ENCODE measurements around the gene VAPA. TPM values are rescaled to one million over a fixed set of nuclear protein-coding genes. Genes with fewer than 3 reads are reported as not detected.

Gene VAPA
- total RNA-seq, 2 experiments from 2014 or later = 150 to 159 TPM

DNA sequence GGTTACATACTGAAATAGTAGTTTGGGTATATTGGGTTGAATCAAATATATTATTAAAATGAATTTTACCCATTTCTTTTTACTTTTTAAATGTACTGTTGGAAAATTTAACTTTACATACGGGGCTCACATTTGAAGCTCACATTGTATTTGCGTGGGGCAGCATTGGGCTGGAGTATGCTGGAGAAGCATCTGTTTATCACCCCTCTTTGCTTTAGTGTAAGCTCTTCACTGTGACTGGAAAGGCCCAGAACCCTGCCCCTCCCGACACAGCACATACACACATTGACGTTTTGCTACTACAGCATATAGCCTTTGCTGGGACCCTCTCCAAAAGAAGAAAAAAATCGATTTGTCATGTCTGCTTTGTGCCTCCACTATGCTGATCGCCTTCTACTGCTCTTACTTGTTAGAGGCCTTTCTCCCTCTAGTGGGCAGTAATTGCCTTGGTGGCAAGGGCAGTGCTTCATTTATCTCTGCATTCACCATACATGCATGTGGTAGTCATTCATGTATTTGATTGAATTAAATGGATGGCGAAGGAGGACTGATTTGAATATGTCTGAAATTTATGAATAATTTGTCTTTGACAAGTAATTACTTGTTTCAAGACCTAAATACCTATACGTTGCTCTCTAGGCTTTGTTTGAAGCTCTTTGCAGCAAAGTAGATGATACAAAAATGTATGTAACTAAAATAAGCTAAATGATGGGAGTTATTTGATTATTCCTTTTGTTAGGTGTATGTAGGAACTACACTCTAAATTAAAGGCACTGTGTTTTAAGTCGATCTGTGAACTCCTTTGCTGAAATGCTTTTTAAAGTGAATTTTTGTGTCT, 37.4 kb downstream of the VAPA start:
- DNase-seq = peak; percentile 34
- no peak overlapping the region for H3K4me3 Mint-ChIP-seq
- no peaks in the 10 kb centered on the region for H3K9me3 Mint-ChIP-seq
- H3K27ac Mint-ChIP-seq = peak overlapping the region; percentile 54
- intact Hi-C loops (cut with micrococcal nuclease) = loop anchor here (2.0 to 10.0 kb wide), 2 partner anchors 36 to 176 kb away; partner anchors contain the start of gene VAPA
- CTCF ChIA-PET = interaction anchor here (0.7 to 1.4 kb wide), 3 partner anchors 38 to 339 kb away, joined by 3 read pairs; partner anchors contain the start of genes TXNDC2 and VAPA
- H3K27me3 Mint-ChIP-seq (ENCODE audit: low read depth) = no peaks in the 10 kb centered on the region
- H3K36me3 Mint-ChIP-seq (ENCODE audit: low read depth) = peaks cover 22% of the 10 kb centered on the region
- H3K4me1 Mint-ChIP-seq (ENCODE audit: low read depth) = no peaks in the 10 kb centered on the region

DNA sequence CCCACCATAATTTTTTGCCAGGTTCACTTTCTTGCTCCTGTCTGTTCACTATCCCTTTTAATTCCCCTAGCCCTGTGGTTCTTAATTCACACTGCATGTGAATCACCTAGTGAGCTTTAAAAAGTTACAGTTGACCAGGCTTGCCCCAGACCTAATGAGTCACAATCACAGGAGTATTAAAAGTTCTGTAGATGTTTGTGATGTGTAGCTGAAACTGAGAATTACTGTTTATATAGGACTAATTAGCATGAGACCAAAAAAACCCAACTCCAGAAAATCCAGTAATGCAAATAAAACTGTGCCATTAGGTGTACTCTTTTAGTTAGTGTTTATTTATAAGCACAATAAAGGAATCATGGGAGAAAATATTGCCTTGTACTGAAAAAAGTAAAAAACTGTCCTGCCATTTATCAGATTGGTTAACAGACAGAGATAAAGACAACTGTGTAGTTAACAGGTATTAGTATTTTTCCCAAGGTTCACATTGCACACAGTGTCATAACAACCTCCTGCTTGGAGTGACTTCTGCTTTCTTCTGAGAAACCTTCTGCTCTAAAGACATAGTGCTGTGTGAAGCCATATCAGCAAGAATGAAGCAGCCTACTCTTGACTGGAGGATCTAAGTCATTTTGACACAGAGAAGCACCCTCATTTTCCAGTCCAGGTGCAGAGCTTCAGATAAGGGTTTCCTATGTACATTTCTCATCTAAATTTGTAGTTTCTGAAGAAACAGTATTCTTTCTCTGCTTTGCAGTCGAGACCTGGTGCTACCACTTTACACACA, 39.0 kb downstream of the VAPA start:
- intact Hi-C loops (cut with micrococcal nuclease) = loop anchor here (10.0 kb wide), 1 partner anchor 178 kb away; no protein-coding TSS in a partner anchor
- H3K9me3 Mint-ChIP-seq = no peaks in the 10 kb centered on the region
- no peak for DNase-seq
- H3K36me3 Mint-ChIP-seq (ENCODE audit: low read depth) = peaks cover 21% of the 10 kb centered on the region
- no peaks in the 10 kb centered on the region for H3K27me3 Mint-ChIP-seq (ENCODE audit: low read depth)
- H3K4me1 Mint-ChIP-seq (ENCODE audit: low read depth) = no peaks in the 10 kb centered on the region
- CTCF ChIA-PET = interaction anchor here (0.5 to 1.4 kb wide), 2 partner anchors 26 to 67 kb away, joined by 3 read pairs; partner anchors contain the start of gene TXNDC2
- H3K27ac Mint-ChIP-seq = no peak overlapping the region
- H3K4me3 Mint-ChIP-seq = no peak overlapping the region

DNA sequence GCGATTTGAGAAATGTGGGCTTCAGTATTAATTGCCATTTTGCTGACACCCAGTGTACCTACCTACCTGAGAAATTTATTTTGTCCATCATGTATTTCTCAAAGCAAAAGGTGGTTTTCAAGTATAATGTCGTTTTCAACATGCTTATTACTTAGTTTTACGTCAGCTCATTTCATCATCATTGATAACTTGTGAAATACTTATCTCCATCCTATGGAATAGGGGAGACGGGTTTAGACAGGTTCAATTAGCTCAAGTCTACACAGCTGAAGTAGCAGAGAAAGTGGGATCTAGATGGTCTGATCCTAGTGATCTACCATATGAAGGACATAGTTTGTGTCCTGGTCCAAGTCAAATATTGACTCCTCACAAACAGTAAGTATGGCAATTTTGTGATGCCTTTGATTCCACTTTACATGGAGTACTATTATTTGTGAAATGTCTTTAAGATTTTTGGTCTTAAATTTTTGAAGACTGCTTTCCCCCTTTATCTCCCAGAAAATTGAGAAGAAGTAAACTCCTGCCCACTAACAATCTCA, 45.1 kb downstream of the VAPA start:
- DNase-seq = no peak
- Mint-ChIP-seq H3K27me3 (ENCODE audit: low read depth) (no peaks in the 10 kb centered on the region), H3K36me3 (ENCODE audit: low read depth) (peaks cover 3% of the 10 kb centered on the region), H3K4me3 (no peak overlapping the region), H3K4me1 (ENCODE audit: low read depth) (peaks cover 8% of the 10 kb centered on the region), H3K9me3 (no peaks in the 10 kb centered on the region), H3K27ac (no peak overlapping the region)
- intact Hi-C loops (cut with micrococcal nuclease) = loop anchor here (10.0 kb wide), 1 partner anchor 184 kb away; no protein-coding TSS in a partner anchor
- CTCF ChIA-PET = no interaction called here

DNA sequence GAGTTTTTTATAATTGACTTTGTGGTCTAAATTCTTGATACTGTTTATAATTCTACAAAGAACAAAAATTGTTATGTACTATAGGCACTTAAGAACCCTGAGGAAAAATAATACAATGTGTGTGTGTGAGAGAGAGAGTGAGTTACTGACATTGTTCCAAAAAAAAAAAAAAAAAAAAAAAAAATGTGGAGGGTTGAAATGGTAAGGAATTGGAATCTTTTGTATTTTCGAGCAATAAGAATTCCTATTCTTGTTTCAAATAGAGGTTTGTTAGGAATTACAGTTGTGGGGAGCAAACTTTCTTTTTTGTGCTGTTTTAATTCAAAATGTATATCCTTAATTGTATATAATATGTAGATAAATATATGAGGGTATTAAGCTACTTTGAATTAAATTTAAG, 45.7 kb downstream of the VAPA start:
- Mint-ChIP-seq H3K27ac (no peak overlapping the region), H3K9me3 (no peaks in the 10 kb centered on the region), H3K27me3 (ENCODE audit: low read depth) (no peaks in the 10 kb centered on the region), H3K4me1 (ENCODE audit: low read depth) (peaks cover 8% of the 10 kb centered on the region), H3K4me3 (no peak overlapping the region), H3K36me3 (ENCODE audit: low read depth) (no peaks in the 10 kb centered on the region)
- intact Hi-C loops (cut with micrococcal nuclease) = loop anchor here (10.0 kb wide), 1 partner anchor 185 kb away; no protein-coding TSS in a partner anchor
- CTCF ChIA-PET = no interaction called here
- no peak for DNase-seq

GRCh38 chr18:9960258-9960904, 46.6 kb downstream of the VAPA start:
- CTCF ChIA-PET = no interaction called here
- Mint-ChIP-seq H3K4me3 (no peak overlapping the region), H3K4me1 (ENCODE audit: low read depth) (peaks cover 8% of the 10 kb centered on the region), H3K27ac (no peak overlapping the region), H3K36me3 (ENCODE audit: low read depth) (no peaks in the 10 kb centered on the region), H3K27me3 (ENCODE audit: low read depth) (no peaks in the 10 kb centered on the region), H3K9me3 (no peaks in the 10 kb centered on the region)
- DNase-seq = no peak
- intact Hi-C loops (cut with micrococcal nuclease) = no loop called here

GRCh38 chr18:9961041-9961440, 47.2 kb downstream of the VAPA start:
- intact Hi-C loops (cut with micrococcal nuclease) = no loop called here
- Mint-ChIP-seq H3K36me3 (ENCODE audit: low read depth) (no peaks in the 10 kb centered on the region), H3K4me3 (no peak overlapping the region), H3K27me3 (ENCODE audit: low read depth) (no peaks in the 10 kb centered on the region), H3K27ac (no peak overlapping the region), H3K9me3 (no peaks in the 10 kb centered on the region), H3K4me1 (ENCODE audit: low read depth) (peaks cover 8% of the 10 kb centered on the region)
- no peak for DNase-seq
- CTCF ChIA-PET = no interaction called here

GRCh38 chr18:9965711-9966624, 52.2 kb downstream of the VAPA start:
- Mint-ChIP-seq H3K36me3 (ENCODE audit: low read depth) (no peaks in the 10 kb centered on the region), H3K4me3 (no peak overlapping the region), H3K27me3 (ENCODE audit: low read depth) (peaks cover 32% of the 10 kb centered on the region), H3K4me1 (ENCODE audit: low read depth) (peaks cover 9% of the 10 kb centered on the region), H3K27ac (no peak overlapping the region), H3K9me3 (no peaks in the 10 kb centered on the region)
- DNase-seq = no peak
- CTCF ChIA-PET = no interaction called here
- intact Hi-C loops (cut with micrococcal nuclease) = no loop called here

GRCh38 chr18:9968081-9968848, 54.4 kb downstream of the VAPA start:
- no peak for DNase-seq
- Mint-ChIP-seq H3K4me1 (ENCODE audit: low read depth) (peaks cover 7% of the 10 kb centered on the region), H3K9me3 (no peaks in the 10 kb centered on the region), H3K27me3 (ENCODE audit: low read depth) (peaks cover 35% of the 10 kb centered on the region), H3K36me3 (ENCODE audit: low read depth) (no peaks in the 10 kb centered on the region), H3K27ac (no peak overlapping the region), H3K4me3 (no peak overlapping the region)
- CTCF ChIA-PET = interaction anchor here (0.6 kb wide), 1 partner anchor 357 kb away, joined by 5 read pairs; no protein-coding TSS in a partner anchor
- intact Hi-C loops (cut with micrococcal nuclease) = no loop called here

DNA sequence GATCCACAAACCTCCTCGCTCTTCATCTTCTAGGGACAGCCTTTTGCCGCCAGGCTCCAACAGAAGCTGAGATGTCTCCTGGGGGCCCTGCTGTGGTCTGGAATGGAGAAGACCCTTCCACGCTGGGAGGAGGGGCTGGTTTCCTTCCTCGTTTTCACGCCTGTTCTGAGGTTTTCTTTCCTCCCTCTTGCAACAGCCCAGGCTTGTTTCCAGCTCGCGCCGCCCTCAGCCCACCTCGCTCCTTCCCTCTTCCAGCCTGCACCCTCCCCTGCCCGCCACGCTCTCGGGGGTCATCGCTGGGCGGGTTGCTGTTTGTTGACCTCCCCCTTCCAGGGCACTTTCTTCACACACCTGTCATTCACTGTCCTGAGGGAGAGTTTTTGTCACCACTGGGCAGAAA, 55.4 kb downstream of the VAPA start:
- Mint-ChIP-seq H3K4me3 (no peak overlapping the region), H3K27ac (no peak overlapping the region), H3K36me3 (ENCODE audit: low read depth) (no peaks in the 10 kb centered on the region), H3K9me3 (no peaks in the 10 kb centered on the region), H3K27me3 (ENCODE audit: low read depth) (peaks cover 35% of the 10 kb centered on the region), H3K4me1 (ENCODE audit: low read depth) (peaks cover 7% of the 10 kb centered on the region)
- DNase-seq = no peak
- CTCF ChIA-PET = no interaction called here
- intact Hi-C loops (cut with micrococcal nuclease) = no loop called here

DNA sequence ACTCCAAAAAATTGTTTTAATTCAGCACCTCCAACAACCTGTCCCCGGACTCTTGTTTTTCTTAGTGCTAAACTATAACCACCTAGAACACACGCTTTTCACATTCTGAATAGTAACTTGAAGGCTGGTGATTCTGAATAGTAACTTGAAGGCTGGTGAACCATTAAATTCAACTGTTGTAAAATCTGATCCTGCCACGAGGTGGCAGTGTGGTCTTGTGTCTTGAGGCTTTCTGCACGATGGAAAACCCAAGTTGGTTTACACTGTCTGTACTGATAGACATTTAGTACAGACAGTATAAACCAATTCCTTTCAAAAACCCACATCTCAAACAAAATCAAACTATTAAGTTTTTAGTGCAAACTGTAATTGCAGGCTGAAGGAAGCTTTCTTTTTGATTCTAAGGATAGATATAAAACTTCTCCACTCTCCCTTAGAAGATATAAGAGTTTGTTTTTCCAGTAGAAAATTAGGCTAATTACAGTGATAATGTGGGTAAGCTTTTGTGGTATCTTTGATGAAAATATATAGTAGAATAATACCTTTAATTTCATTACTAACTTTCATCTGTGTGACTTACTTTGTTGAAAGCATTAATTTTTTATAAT, 57.6 kb downstream of the VAPA start:
- H3K9me3 Mint-ChIP-seq = peaks cover 5% of the 10 kb centered on the region
- DNase-seq = peak; percentile 84
- CTCF ChIA-PET = interaction anchor here (0.6 to 4.3 kb wide), 12 partner anchors 10 to 589 kb away, joined by 3 to 32 read pairs (median 4); partner anchors contain the start of gene NAPG
- peaks cover 35% of the 10 kb centered on the region for H3K27me3 Mint-ChIP-seq (ENCODE audit: low read depth)
- intact Hi-C loops (cut with micrococcal nuclease) = loop anchor here (1.0 to 2.0 kb wide), 3 partner anchors 549 to 1581 kb away; no protein-coding TSS in a partner anchor
- H3K4me1 Mint-ChIP-seq (ENCODE audit: low read depth) = peaks cover 7% of the 10 kb centered on the region
- H3K27ac Mint-ChIP-seq = no peak overlapping the region
- no peak overlapping the region for H3K4me3 Mint-ChIP-seq
- peaks cover 2% of the 10 kb centered on the region for H3K36me3 Mint-ChIP-seq (ENCODE audit: low read depth)

Data from activated naive CD4-positive, alpha-beta T cell treated with anti-CD3 and anti-CD28 coated beads for 36 hours (primary cell).